ENCODE measurements around the gene CAPN12.

The CAPN12 gene

DNA sequence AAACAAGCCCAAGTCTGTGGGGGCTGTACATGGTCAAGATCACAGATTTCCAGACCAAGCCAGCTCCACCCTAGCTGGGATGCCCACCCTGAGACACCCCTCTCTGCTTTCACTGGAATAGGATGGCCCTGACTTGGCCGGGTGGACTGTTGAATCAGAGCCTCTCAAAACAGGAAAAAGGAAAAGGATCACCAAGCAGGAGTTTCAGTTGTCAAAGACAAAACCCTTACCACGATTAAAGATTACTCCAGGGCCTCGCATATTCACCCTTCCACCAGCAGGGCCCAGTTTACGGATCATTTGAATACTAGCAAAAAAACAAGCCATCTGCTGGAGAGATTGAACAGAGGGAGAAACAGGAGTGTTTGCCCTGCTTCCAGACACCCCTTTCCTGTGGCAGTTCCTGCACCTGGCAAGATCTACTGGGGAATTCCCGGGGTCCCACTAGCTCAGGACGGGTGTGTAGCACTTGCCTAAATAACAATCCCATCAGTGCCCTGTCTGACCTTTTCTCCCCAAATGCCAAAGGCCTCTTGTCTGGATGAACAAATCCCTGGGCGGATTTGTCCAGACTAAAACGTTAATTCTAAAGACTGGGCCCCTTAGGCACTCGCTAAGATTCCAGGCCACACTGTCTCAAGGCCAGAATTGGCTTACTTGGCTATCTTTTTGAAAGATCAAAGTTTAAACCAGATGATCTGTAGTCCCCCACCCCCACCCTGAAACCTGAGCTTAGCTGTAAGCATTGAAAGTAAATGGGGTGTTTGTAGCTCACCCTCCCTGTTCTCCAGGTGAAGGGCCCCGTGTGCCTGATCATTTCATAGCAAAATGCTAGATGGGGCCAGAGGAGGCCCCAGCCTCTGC is 58.4 kb downstream of the CAPN12 start:
- H3K4me1 ChIP-seq (ENCODE audit: control insufficient read depth in 1 of 2, insufficient read depth in 1 of 2, low read depth in 1 of 2, low read length in 1 of 2): peaks cover 72 to 80% of the 10 kb centered on the region in 2 experiments
- TF ChIP-seq CTCF (IDR thresholded peaks at IDR 0.05): no peak
- peaks cover 6% of the 10 kb centered on the region for H3K36me3 ChIP-seq
- H3K4me3 ChIP-seq (ENCODE audit: low read depth in 1 of 2, low read length in 1 of 2): no peak overlapping the region
- peak overlapping the region; percentile 81 for H3K27ac ChIP-seq
- H3K27me3 ChIP-seq: no peaks in the 10 kb centered on the region
- H3K9me3 ChIP-seq: no peaks in the 10 kb centered on the region

- Histone ChIP-seq H3K36me3 (peaks cover under 1% of the 10 kb centered on the region), H3K27me3 (no peaks in the 10 kb centered on the region), H3K27ac (peak overlapping the region; percentile 81), H3K4me3 (ENCODE audit: low read depth in 1 of 2, low read length in 1 of 2) (no peak overlapping the region), H3K9me3 (no peaks in the 10 kb centered on the region), H3K4me1 (ENCODE audit: control insufficient read depth in 1 of 2, insufficient read depth in 1 of 2, low read depth in 1 of 2, low read length in 1 of 2) (peaks cover 77 to 80% of the 10 kb centered on the region in 2 experiments)
- no peak for TF ChIP-seq CTCF (IDR thresholded peaks at IDR 0.05)
Observed at GRCh38 chr19:38684862-38685665, 59.2 kb downstream of the CAPN12 start.

GRCh38 chr19:38684078-38684861 is 60.0 kb downstream of the CAPN12 start:
- Histone ChIP-seq H3K27ac (peak overlapping the region; percentile 81), H3K9me3 (no peaks in the 10 kb centered on the region), H3K4me3 (ENCODE audit: low read depth in 1 of 2, low read length in 1 of 2) (peak overlapping the region in 1 of 2 experiments; percentile 4), H3K36me3 (peaks cover 3% of the 10 kb centered on the region), H3K27me3 (no peaks in the 10 kb centered on the region), H3K4me1 (ENCODE audit: control insufficient read depth in 1 of 2, insufficient read depth in 1 of 2, low read depth in 1 of 2, low read length in 1 of 2) (peaks cover 84 to 85% of the 10 kb centered on the region in 2 experiments)
- no peak for TF ChIP-seq CTCF (IDR thresholded peaks at IDR 0.05)

DNA sequence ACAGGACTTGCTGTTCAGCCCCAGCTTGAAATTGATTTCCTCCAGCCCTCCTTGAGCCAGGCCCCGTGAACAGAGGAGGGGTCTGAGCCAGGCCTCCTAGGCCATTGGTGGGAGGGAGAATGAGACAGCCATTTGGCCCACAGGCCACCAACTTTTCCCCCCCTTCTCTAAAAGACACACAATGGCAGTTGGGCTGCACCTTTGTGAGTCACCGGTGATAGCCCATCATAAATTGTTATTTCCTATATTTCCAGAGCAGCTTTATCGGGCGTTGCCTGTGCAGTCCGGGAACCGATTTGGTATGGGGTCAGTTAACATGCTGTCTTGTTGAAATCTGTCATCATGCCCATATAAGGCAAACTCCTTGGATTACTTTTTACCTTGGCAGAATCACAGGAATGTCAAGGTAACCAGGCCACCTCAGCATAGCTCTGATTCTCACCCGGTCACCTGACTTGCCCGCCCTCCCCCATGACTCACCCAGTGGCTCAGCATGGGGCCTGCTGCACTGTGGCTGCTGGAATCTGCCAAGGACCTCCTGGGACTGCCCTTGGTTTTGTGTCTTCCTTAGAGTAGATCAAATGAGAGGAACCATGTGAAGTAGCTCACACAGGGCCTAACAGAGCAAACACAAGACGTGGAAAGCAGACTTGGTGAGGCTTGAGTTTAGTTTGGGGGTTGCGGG is 60.7 kb downstream of the CAPN12 start:
- H3K27ac ChIP-seq: peak overlapping the region; percentile 81
- H3K9me3 ChIP-seq: no peaks in the 10 kb centered on the region
- peak overlapping the region in 1 of 2 experiments; percentile 4 for H3K4me3 ChIP-seq (ENCODE audit: low read depth in 1 of 2, low read length in 1 of 2)
- H3K27me3 ChIP-seq: no peaks in the 10 kb centered on the region
- H3K4me1 ChIP-seq (ENCODE audit: control insufficient read depth in 1 of 2, insufficient read depth in 1 of 2, low read depth in 1 of 2, low read length in 1 of 2): peaks cover 84 to 85% of the 10 kb centered on the region in 2 experiments
- peaks cover 5% of the 10 kb centered on the region for H3K36me3 ChIP-seq
- no peak for TF ChIP-seq CTCF (IDR thresholded peaks at IDR 0.05)
